ENCODE results near the gene LMF2.
"Not testable (repeated sequence)": the region's sequence is repeated elsewhere in the genome, so short reads cannot be mapped to it uniquely, and the experiment has no call there.

The LMF2 gene

GRCh38 chr22:50525858-50526107, 18.3 kb upstream of the LMF2 start:
- Histone ChIP-seq H3K27me3 (ENCODE audit: control insufficient read depth, insufficient read depth, low read length) (no peaks in the 10 kb centered on the region), H3K36me3 (ENCODE audit: control insufficient read depth, insufficient read depth, low read length) (peaks cover 19% of the 10 kb centered on the region), H3K4me3 (ENCODE audit: low read length) (no peak overlapping the region), H3K4me1 (ENCODE audit: control insufficient read depth, insufficient read depth, low read length) (peaks cover 47% of the 10 kb centered on the region), H3K9me3 (ENCODE audit: control insufficient read depth, low read length) (no peaks in the 10 kb centered on the region), H3K9ac (ENCODE audit: low read length) (peak overlapping the region; percentile 70)

- Histone ChIP-seq H3K36me3 (ENCODE audit: control insufficient read depth, insufficient read depth, low read length) (peaks cover 19% of the 10 kb centered on the region), H3K4me3 (ENCODE audit: low read length) (peak within 1 kb of the TSS; percentile 50), H3K9me3 (ENCODE audit: control insufficient read depth, low read length) (no peaks in the 10 kb centered on the region), H3K9ac (ENCODE audit: low read length) (peak within 1 kb of the TSS; percentile 70), H3K4me1 (ENCODE audit: control insufficient read depth, insufficient read depth, low read length) (peaks cover 41% of the 10 kb centered on the region), H3K27me3 (ENCODE audit: control insufficient read depth, insufficient read depth, low read length) (no peaks in the 10 kb centered on the region)
Measured at GRCh38 chr22:50525104-50525857, 17.8 kb upstream of the LMF2 start, which contains the start of gene SCO2. TSS of gene SCO2 (minus strand) at chr22:50525598. CDS start at chr22:50524411, 1,187 bp downstream.

GRCh38 chr22:50524676-50525103, 17.2 kb upstream of the LMF2 start:
- no peaks in the 10 kb centered on the region for H3K9me3 ChIP-seq (ENCODE audit: control insufficient read depth, low read length)

GRCh38 chr22:50523806-50524675, 16.5 kb upstream of the LMF2 start:
- Histone ChIP-seq H3K9ac (ENCODE audit: low read length) (peak overlapping the region; percentile 70), H3K36me3 (ENCODE audit: control insufficient read depth, insufficient read depth, low read length) (peaks cover 19% of the 10 kb centered on the region), H3K27me3 (ENCODE audit: control insufficient read depth, insufficient read depth, low read length) (no peaks in the 10 kb centered on the region), H3K4me1 (ENCODE audit: control insufficient read depth, insufficient read depth, low read length) (peaks cover 36% of the 10 kb centered on the region), H3K4me3 (ENCODE audit: low read length) (peak overlapping the region; percentile 50), H3K9me3 (ENCODE audit: control insufficient read depth, low read length) (no peaks in the 10 kb centered on the region)

More at GRCh38 chr22:50524676-50525103, 17.2 kb upstream of the LMF2 start:
- H3K27me3 ChIP-seq (ENCODE audit: control insufficient read depth, insufficient read depth, low read length), result no peaks in the 10 kb centered on the region
- peak overlapping the region; percentile 70 for H3K9ac ChIP-seq (ENCODE audit: low read length)
- peak overlapping the region; percentile 50 for H3K4me3 ChIP-seq (ENCODE audit: low read length)
- H3K4me1 ChIP-seq (ENCODE audit: control insufficient read depth, insufficient read depth, low read length), result peaks cover 39% of the 10 kb centered on the region
- H3K36me3 ChIP-seq (ENCODE audit: control insufficient read depth, insufficient read depth, low read length), result peaks cover 19% of the 10 kb centered on the region

- peaks cover 25% of the 10 kb centered on the region for H3K36me3 ChIP-seq (ENCODE audit: control insufficient read depth, insufficient read depth, low read length)
Measured at GRCh38 chr22:50523458-50523805, 15.9 kb upstream of the LMF2 start.

GRCh38 chr22:50522806-50523438, 15.4 kb upstream of the LMF2 start:
- H3K4me1 ChIP-seq (ENCODE audit: control insufficient read depth, insufficient read depth, low read length), result peaks cover 36% of the 10 kb centered on the region

More at GRCh38 chr22:50523458-50523805, 15.9 kb upstream of the LMF2 start:
- H3K27me3 ChIP-seq (ENCODE audit: control insufficient read depth, insufficient read depth, low read length), result no peaks in the 10 kb centered on the region
- peaks cover 36% of the 10 kb centered on the region for H3K4me1 ChIP-seq (ENCODE audit: control insufficient read depth, insufficient read depth, low read length)
- no peak overlapping the region for H3K9ac ChIP-seq (ENCODE audit: low read length)
- no peaks in the 10 kb centered on the region for H3K9me3 ChIP-seq (ENCODE audit: control insufficient read depth, low read length)
- no peak overlapping the region for H3K4me3 ChIP-seq (ENCODE audit: low read length)

GRCh38 chr22:50522208-50522805, 14.8 kb upstream of the LMF2 start:
- peaks cover 26% of the 10 kb centered on the region for H3K36me3 ChIP-seq (ENCODE audit: control insufficient read depth, insufficient read depth, low read length)
- H3K4me3 ChIP-seq (ENCODE audit: low read length), result no peak overlapping the region
- no peak overlapping the region for H3K9ac ChIP-seq (ENCODE audit: low read length)

More at GRCh38 chr22:50522806-50523438, 15.4 kb upstream of the LMF2 start:
- H3K4me3 ChIP-seq (ENCODE audit: low read length), result no peak overlapping the region
- peaks cover 26% of the 10 kb centered on the region for H3K36me3 ChIP-seq (ENCODE audit: control insufficient read depth, insufficient read depth, low read length)
- H3K27me3 ChIP-seq (ENCODE audit: control insufficient read depth, insufficient read depth, low read length), result no peaks in the 10 kb centered on the region
- H3K9ac ChIP-seq (ENCODE audit: low read length), result no peak overlapping the region
- H3K9me3 ChIP-seq (ENCODE audit: control insufficient read depth, low read length), result no peaks in the 10 kb centered on the region

GRCh38 chr22:50521710-50522109, 14.2 kb upstream of the LMF2 start:
- H3K4me3 ChIP-seq (ENCODE audit: low read length), result no peak overlapping the region
- no peaks in the 10 kb centered on the region for H3K27me3 ChIP-seq (ENCODE audit: control insufficient read depth, insufficient read depth, low read length)
- no peaks in the 10 kb centered on the region for H3K9me3 ChIP-seq (ENCODE audit: control insufficient read depth, low read length)
- H3K4me1 ChIP-seq (ENCODE audit: control insufficient read depth, insufficient read depth, low read length), result peaks cover 28% of the 10 kb centered on the region
- H3K9ac ChIP-seq (ENCODE audit: low read length), result no peak overlapping the region
- H3K36me3 ChIP-seq (ENCODE audit: control insufficient read depth, insufficient read depth, low read length), result peaks cover 26% of the 10 kb centered on the region

More at GRCh38 chr22:50522208-50522805, 14.8 kb upstream of the LMF2 start:
- Histone ChIP-seq H3K4me1 (ENCODE audit: control insufficient read depth, insufficient read depth, low read length) (peaks cover 34% of the 10 kb centered on the region), H3K27me3 (ENCODE audit: control insufficient read depth, insufficient read depth, low read length) (no peaks in the 10 kb centered on the region), H3K9me3 (ENCODE audit: control insufficient read depth, low read length) (no peaks in the 10 kb centered on the region)

GRCh38 chr22:50520826-50521453, 13.4 kb upstream of the LMF2 start:
- Histone ChIP-seq H3K9ac (ENCODE audit: low read length) (no peak overlapping the region), H3K4me3 (ENCODE audit: low read length) (no peak overlapping the region), H3K9me3 (ENCODE audit: control insufficient read depth, low read length) (no peaks in the 10 kb centered on the region), H3K36me3 (ENCODE audit: control insufficient read depth, insufficient read depth, low read length) (peaks cover 26% of the 10 kb centered on the region), H3K4me1 (ENCODE audit: control insufficient read depth, insufficient read depth, low read length) (peaks cover 24% of the 10 kb centered on the region), H3K27me3 (ENCODE audit: control insufficient read depth, insufficient read depth, low read length) (no peaks in the 10 kb centered on the region)

- H3K4me1 ChIP-seq (ENCODE audit: control insufficient read depth, insufficient read depth, low read length), result peaks cover 24% of the 10 kb centered on the region
- H3K4me3 ChIP-seq (ENCODE audit: low read length); H3K27me3 ChIP-seq (ENCODE audit: control insufficient read depth, insufficient read depth, low read length); H3K9me3 ChIP-seq (ENCODE audit: control insufficient read depth, low read length); H3K9ac ChIP-seq (ENCODE audit: low read length): not testable (repeated sequence)
- peaks cover 26% of the 10 kb centered on the region for H3K36me3 ChIP-seq (ENCODE audit: control insufficient read depth, insufficient read depth, low read length)
Measured at GRCh38 chr22:50520184-50520583, 12.7 kb upstream of the LMF2 start.

GRCh38 chr22:50519151-50519550, 11.6 kb upstream of the LMF2 start:
- H3K9me3 ChIP-seq (ENCODE audit: control insufficient read depth, low read length), result no peaks in the 10 kb centered on the region
- no peak overlapping the region for H3K4me3 ChIP-seq (ENCODE audit: low read length)
- H3K27me3 ChIP-seq (ENCODE audit: control insufficient read depth, insufficient read depth, low read length), result no peaks in the 10 kb centered on the region
- no peak overlapping the region for H3K9ac ChIP-seq (ENCODE audit: low read length)
- peaks cover 26% of the 10 kb centered on the region for H3K36me3 ChIP-seq (ENCODE audit: control insufficient read depth, insufficient read depth, low read length)
- peaks cover 14% of the 10 kb centered on the region for H3K4me1 ChIP-seq (ENCODE audit: control insufficient read depth, insufficient read depth, low read length)
